ENCODE data around the gene TPMT. TPM values are rescaled to one million over a fixed set of nuclear protein-coding genes. Genes with fewer than 3 reads are reported as not detected.

TPMT gene
- total RNA-seq, 1 donor from 2014 or later = 2.1 TPM

DNA sequence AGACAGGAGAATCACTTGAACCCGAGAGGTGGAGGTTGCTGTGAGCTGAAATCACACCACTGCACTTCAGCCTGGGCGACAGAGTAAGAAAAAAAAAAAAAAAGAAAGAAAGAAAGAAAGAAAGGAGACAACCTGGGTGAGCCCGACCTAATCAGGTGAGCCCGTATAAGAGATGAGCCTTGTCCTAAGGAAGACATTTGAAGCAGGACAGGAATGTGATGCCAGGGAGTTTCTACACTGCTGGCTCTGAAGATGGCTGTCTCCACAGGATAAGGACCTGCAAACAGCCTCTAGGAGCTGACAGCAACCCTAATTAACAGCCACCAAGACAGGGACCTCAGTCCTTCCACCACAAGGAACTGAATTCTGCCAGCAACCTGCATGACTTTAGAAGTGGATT is 74.3 kb downstream of the TPMT start:
- no peaks in the 10 kb centered on the region for H3K36me3 ChIP-seq (ENCODE audit: control insufficient read depth in 3 of 3, insufficient read depth in 3 of 3, low read length in 3 of 3)
- H3K4me3 ChIP-seq (ENCODE audit: low read length in 3 of 3) = no peak overlapping the region
- H3K27ac ChIP-seq (ENCODE audit: low read depth, low read length) = no peak overlapping the region
- H3K27me3 ChIP-seq (ENCODE audit: control insufficient read depth in 3 of 3, insufficient read depth in 3 of 3, low read length in 3 of 3) = no peaks in the 10 kb centered on the region
- no peak overlapping the region for H3K9ac ChIP-seq (ENCODE audit: low read depth in 1 of 3, low read length in 3 of 3)
- H3K9me3 ChIP-seq (ENCODE audit: control insufficient read depth in 3 of 3, low read length in 3 of 3) = no peaks in the 10 kb centered on the region
- H3K4me1 ChIP-seq (ENCODE audit: control insufficient read depth in 3 of 3, insufficient read depth in 3 of 3, low read length in 3 of 3) = no peaks in the 10 kb centered on the region

DNA sequence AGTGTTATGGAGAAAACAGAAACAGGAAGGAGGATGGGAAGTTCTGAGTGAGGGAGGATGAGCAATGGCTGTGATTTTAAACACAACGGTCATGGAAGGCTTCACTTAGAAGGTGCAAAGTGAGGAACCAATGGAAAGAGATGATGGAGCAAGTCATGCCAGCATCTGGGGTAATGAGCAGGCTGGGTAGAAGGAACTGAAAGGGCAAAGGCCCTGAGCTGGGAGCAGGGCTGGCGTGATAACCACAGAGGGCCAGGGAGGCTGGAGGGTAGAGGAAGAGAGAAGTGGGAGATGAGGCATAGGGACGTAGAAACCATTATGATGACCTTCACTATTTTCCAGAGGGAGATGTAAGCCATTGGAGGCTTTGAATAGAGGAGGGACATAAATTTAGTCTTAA is 76.0 kb downstream of the TPMT start:
- Histone ChIP-seq H3K27ac (ENCODE audit: low read depth, low read length) (no peak overlapping the region), H3K9me3 (ENCODE audit: control insufficient read depth in 3 of 3, low read length in 3 of 3) (no peaks in the 10 kb centered on the region), H3K4me3 (ENCODE audit: low read length in 3 of 3) (no peak overlapping the region), H3K27me3 (ENCODE audit: control insufficient read depth in 3 of 3, insufficient read depth in 3 of 3, low read length in 3 of 3) (no peaks in the 10 kb centered on the region), H3K36me3 (ENCODE audit: control insufficient read depth in 3 of 3, insufficient read depth in 3 of 3, low read length in 3 of 3) (no peaks in the 10 kb centered on the region), H3K9ac (ENCODE audit: low read depth in 1 of 3, low read length in 3 of 3) (no peak overlapping the region), H3K4me1 (ENCODE audit: control insufficient read depth in 3 of 3, insufficient read depth in 3 of 3, low read length in 3 of 3) (no peaks in the 10 kb centered on the region)

Other genes starting within 250 kb of the TPMT start
- gene KIF13A, start 167.4 kb downstream of the TPMT start, total RNA-seq = 44.9 TPM
- gene NHLRC1, start 32.4 kb downstream of the TPMT start, total RNA-seq = 3.1 TPM
- 16.2 TPM for gene KDM1B, start 345 bp upstream of the TPMT start, total RNA-seq
- gene DEK, start 109.5 kb upstream of the TPMT start, total RNA-seq = 64.2 TPM
- 15.1 TPM for gene RNF144B, start 232.3 kb upstream of the TPMT start, total RNA-seq